GM12874 (cell line): ENCODE results near the gene PHLDB3.

ENCODE experiments used
- TF ChIP-seq, protein P1 (sequence below): IDR thresholded peaks from 2 replicates; pipeline ENCODE4 v1.5.1; 2011; ENCODE audit warnings: low read depth, mild to moderate bottlenecking, control low read depth, low read length, moderate library complexity; ENCODE audit not compliant: insufficient read depth

PHLDB3 gene

DNA sequence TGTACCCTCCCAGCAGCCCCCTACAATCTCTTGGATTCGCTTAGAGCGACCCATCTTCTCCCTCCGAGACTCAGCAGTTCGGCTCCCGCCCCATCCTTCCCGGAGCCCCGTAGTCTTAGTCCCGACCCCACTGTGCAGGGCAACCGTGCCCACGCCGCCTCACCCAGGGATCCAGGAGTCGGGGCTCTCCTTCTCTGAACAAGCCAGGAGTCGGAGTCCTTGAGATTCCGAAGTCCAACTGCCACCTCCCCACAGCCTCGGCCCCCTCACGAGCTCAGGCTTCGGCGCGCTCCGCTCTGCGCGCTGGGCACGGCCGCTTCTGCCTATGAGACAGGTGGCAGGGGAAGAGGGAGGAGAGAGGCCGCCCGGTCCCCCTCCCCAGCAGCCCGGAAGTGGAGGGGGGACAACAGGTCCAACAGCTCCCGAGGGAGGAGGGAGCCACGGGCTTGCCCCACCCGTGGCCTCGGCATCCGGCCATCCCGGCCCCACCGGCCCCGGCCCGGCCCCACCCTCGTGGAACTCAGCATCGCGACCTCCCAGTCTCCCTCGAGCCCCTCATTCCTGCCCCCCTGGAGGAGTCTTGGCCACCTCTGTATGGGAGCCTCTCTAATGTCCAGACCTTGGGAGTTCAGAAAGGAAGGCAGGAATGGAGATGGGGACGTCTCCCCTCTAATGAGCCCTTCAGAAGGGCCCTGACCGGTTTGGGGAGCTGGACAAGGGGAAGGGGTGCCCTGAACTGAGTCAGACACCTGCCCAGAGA lies at the start of gene PHLDB3:
Gene PHLDB3 (minus strand): TSS at position 321 of the 760 bp plus-strand sequence. CDS start 628 bp downstream, outside the sequence.
- TF ChIP-seq, protein P1, sequence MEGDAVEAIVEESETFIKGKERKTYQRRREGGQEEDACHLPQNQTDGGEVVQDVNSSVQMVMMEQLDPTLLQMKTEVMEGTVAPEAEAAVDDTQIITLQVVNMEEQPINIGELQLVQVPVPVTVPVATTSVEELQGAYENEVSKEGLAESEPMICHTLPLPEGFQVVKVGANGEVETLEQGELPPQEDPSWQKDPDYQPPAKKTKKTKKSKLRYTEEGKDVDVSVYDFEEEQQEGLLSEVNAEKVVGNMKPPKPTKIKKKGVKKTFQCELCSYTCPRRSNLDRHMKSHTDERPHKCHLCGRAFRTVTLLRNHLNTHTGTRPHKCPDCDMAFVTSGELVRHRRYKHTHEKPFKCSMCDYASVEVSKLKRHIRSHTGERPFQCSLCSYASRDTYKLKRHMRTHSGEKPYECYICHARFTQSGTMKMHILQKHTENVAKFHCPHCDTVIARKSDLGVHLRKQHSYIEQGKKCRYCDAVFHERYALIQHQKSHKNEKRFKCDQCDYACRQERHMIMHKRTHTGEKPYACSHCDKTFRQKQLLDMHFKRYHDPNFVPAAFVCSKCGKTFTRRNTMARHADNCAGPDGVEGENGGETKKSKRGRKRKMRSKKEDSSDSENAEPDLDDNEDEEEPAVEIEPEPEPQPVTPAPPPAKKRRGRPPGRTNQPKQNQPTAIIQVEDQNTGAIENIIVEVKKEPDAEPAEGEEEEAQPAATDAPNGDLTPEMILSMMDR = no peak

DNA sequence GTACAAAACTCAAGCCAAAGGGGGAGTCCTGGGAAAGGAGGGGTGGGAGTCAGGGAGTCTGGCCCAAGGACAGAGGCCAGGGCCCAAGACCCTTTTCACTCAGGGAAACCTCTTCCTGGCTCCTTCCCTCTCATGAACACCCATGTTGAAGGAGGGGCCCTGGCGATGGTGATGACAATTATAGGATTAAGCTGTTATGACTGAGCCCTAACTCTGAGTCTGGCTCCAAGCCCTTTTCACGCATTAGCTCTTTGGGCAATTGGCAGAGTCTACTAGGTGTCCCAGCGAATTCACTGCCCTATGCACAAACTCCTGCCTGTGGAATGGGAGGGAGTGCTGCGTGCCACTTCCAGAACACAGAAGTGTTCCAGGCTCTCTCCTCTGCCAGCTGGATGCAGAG lies 49.1 kb upstream of the PHLDB3 start:
- TF ChIP-seq, protein P1 = no peak

DNA sequence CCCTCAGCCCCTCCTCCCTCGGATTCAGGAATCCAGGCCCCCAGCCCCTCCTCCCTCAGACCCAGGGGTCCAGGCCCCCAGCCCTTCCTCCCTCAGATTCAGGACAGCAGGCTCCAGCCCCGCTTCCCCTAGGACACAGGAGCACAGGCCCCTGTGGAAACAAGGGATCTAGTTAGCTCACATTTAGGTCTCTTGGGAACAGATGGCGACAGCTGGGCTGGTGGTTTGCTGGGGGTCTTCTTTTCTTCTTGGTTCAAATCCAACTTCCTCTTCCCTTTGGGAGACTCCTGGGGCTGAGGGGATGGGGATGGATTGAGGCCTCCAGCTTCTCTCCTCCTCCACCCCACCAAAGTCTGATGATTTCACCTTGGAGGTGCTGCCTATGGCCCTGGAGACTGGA lies 48.1 kb upstream of the PHLDB3 start:
- TF ChIP-seq, protein P1 = no peak

DNA sequence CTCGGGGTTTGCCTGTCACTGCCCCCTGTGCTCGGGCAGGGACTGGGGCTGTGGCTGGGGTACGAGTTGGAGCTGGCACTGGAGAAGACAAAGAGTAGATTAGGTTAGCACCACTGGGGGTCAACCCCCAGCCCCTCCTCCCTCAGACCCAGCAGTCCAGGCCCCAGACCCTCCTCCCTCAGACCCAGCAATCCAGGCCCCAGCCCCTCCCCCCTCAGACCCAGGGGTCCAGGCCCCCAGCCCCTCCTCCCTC lies 47.6 kb upstream of the PHLDB3 start:
- TF ChIP-seq, protein P1 = no peak

DNA sequence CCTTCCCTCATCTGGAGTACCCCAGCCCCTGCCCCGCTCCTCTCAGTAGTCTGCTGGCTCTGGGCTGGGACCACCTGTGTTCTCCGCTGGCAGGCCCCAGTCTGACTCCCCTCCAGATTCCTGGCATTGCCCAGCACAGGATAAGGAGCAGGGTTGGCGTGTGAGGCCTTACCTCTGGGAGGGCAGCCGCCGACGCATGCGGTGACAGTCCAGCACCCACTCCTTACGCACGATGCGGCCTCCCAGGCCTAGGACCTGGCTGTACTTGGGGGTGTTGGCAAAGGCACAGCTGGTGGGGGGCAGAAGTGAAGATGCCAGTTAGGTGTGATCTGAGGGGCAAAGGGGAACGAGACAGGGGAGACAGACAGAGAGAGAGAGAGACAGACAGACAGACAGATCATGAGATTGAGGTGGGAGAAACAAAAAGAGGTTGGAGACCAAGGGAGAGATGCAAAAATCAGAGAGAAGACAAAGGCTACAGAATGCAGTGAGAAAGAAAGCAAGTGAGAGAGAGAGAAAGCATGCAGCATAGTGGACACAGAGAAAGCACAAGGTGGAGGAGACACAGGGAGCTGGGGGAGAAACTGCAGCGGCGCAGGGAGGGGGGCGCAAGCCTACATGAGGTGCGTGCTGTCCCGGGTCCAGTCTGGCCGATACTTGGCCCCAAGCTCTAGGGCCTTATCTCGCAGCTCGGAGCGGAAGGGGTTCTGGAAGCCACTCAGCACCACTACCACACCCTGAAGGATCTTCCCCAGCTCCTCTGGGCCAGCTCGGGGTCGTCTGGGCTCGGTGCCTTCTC lies 47.1 kb upstream of the PHLDB3 start:
- TF ChIP-seq, protein P1 = no peak

DNA sequence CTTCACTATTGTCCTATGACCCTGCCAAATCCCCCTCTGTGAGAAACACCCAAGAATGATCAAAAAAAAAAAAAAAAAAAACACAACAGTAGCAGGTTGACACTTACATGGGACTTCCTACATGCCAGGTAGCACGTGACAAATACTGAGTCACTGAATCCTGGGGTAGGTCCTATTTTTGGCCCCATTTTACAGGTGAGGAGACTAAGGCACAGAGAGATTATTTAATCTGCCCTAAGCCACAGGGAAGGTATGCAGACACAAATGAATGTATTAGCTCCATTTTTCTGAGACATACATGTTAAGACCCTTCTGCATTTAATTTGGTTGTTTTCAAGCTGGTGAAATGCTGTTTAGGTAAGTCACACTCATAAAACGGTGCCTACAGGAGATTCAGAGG lies 44.2 kb upstream of the PHLDB3 start:
- TF ChIP-seq, protein P1 = no peak

DNA sequence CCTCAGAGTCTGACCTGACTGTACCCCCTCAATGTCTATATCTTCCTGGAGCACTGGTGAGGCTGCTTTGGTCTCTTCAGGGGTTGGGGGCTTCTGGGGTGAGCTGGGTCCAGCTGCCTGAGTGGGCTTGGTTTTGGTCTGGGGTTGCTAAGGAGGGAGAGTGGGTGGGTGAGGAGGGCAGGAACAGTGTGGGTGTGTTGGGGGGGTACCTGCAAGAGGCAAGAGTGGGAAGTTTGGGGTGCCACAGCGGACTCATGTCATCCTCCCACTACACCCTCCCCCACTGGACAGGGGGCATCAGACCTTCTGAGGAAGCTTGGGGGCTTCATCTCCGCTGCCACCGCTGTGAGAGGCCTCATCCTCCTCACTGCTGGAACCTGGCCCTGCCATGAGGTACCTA lies 42.0 kb upstream of the PHLDB3 start:
- TF ChIP-seq, protein P1 = no peak
